Activated T-cell treated with anti-CD3 and anti-CD28 coated beads for 24 hours (primary cell): ENCODE measurements around the gene ADARB2.
"Not testable (repeated sequence)": the region's sequence is repeated elsewhere in the genome, so short reads cannot be mapped to it uniquely, and the experiment has no call there.

Experiments
- DNase-seq: peaks from one replicate; pipeline ENCODE4 v3.0.0-alpha.2; 2020; ENCODE audit warnings: low read depth

Gene ADARB2

DNA sequence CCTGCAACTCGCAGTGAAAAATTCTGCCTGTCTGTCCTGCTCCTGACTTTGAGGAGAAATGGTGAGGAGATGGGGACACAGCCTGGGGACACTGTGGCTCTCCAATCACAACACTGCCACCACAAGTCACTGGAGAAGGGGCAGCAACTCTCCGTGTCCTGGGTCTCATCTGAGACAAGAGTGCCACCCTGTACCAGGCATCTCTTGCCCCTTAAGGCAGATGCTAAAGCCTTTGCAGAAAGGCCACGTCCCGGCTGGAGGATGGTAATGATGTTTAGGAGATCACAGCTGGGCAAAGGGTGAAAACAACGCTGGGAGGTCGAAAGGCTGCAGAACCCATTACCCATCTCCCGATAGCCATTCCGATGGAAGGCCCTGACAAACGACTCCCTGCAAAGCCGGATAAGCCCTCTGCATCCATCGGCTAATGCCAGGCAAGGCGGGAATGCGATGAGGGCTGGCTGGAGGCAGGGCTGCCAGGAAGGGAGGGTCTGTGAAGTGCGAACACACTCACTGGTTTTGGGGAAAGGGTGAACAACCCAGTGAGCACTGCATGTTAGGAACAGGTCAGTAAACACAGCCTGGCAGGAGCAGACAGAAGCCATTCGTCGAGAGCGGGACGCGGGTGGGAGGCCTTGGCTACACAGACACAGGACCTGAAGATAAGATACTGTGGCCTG lies 190.8 kb downstream of the ADARB2 start:
- DNase-seq = no peak

DNA sequence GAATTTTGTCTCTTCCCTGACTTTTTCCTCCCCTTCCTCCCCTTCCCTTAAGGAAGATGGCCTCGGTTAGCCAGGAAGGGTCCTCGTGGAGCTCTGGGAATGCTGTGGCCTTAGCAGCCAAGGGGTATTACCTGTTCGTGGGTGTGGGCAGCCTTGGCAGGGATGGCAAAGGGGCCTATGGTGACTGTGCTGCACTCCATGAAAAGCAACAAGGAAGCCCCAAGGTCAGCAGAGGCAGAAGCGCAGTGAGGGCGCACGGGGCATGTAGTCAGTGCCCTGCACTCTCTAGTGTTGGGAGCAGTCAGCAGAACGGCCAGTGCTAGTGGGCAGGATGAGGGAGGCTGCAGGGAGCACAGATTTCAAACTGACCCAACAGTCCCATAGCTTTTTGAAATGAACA lies 191.8 kb downstream of the ADARB2 start:
- DNase-seq = no peak

DNA sequence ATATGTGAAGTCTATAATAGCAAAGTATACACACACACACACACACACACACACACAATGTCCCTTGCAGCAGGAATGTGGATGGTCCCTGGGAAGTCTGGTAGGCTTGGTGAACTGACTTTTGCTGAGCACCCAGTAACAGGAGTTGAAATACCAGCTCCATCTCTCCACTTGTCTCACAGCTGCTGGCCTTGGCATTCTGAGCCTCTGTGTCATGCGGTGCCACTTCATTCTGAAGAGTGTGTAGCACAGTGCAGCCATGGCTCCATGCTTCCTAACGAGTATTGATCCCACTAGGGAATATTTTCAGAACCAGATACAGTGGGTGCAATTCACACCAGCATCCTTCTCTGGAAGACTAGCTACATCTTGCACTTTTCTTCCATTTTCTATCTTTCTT lies 192.4 kb downstream of the ADARB2 start:
- DNase-seq = no peak

DNA sequence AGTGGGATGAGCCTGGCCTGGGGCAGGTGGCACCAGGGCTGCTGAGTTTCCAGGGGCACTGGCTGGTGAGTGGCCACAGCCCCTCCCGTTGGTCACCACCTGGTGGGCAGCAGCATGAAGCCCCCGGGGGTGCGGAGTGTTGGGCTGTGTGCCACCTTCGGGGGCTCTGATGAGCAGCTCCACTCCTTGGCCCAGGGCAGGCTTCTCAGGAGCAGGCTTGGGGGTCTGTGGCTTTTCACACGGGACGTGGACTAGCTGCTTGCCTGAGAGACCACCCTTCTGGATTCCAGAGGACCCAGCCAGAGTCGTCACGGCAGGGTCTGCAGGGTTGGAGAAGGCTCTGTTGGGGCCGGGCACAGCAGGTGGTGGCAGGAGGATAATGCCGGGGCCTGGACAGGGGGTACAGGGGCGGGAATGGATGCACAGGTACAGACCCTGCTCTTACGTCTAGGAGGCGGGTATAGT lies 193.1 kb downstream of the ADARB2 start:
- DNase-seq = no peak

DNA sequence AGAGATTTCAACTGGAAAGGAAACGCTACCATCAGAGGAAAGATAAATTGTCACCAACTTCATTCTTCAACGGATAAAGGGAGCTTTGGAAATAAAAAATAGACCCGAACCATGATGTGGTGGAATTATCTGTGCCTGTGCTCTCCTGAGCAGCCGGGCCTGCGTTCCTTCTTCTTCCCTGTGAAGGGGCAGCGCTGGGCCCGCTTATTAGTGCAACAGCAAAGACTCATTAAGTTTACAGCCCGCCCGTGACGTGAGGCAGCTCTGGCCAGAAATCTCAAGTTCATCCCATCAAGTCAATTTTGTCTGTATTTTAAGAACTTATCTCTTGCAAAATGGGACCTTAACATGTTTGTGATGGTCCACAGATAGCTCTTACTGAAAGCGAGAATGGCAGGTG lies 193.7 kb downstream of the ADARB2 start:
- no peak for DNase-seq

DNA sequence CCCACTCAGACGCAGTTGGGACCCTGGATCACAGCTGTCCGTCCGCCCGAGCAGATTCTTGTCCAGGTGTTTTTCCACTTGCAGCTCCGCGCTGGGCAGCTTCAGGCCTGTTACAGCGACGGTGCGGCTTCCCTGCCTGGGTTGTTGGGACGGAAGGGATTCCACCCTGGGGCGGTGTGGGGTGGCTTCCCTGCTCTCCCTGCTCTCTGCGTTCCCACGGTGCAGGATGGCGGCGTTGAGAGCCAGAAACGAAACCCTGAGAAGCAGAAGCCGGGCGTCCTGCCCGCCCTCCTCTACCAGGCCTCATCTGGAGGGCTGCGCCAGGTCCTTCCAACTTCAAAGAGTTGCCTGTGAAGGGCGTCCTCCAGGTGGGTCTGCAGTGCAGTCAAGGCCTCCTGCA lies 194.4 kb downstream of the ADARB2 start:
- DNase-seq = no peak

DNA sequence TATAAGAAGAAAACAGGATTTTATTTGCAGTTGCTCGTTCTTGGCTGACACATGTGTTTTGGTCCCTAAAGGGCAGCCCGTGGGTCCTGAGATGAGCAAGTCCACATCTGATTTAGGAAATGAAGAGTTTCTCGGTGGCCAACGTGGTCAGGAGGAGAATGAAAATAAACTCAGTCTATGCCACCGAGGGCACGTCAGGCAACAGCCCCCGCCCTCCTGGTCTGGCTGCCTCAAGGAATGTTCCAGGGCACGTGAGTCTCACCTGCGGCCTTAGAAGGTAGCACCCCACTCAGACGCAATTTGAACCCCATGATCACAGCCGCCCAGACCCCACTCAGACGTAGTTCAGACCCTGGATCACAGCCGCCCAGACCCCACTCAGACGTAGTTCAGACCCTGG lies 197.2 kb downstream of the ADARB2 start:
- DNase-seq = no peak

DNA sequence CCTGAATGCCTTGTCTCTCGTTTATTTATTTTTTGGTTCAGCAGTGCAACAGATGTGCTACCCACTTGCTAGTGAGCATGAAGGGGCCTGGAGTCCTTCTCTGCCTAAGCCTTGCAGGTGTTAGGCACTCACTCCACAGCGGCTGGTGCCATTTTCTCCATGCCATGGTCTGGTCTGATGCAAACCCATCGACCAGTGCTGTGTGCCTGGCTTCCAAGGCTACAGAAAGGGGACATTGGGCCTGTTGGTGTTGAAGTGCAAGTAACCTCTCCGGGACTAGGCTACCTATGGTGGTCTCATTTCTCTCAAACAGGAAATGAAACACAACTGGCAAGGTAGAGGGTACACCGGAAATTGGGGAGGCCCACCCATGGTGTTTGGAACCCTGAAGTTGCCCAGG lies 198.1 kb downstream of the ADARB2 start:
- DNase-seq = no peak

DNA sequence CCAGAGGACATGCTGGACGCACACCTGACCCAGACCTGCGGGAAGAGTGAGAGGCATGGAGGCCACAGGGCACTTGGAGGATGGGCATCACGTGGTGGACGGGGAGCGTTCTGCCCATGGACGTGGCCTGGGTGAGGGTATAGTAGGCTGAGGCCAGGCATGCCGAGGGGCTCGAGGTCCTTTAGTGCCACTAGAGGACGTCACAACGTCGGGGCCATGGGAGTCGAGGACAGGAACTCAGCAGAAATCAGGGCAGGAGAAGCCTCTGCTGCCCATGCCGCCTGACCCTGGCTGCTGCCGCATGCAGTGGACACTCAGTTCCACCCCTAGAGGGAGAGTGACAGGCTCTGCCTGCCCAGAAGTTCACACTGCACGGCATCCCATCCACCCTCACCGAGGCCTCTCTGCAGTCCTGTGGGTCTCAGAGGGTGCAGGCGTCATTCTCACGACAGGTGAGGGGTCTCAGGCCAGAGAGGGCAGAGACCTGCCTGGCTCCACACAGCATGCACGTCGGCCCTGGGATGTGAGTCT lies 198.7 kb downstream of the ADARB2 start:
- DNase-seq = no peak

DNA sequence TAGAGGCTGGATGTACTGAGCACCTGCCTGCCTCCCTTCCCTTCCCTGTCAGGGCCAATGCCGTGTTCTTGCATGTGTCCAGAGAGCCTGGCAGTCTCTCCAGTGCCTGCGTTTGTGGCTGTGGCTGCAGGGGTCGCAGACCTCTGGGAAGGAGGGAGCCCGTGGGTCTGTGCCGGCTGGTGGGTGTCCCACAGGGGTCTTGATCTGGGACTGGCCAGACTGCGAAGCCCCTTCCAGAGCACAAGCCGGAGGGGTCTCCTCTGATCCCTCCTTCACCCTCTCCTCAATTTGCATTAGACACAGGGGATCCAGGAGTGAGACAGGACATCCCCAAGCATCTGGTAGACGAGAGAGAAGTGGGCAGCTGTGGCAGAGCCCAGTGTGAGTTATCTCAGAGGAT lies 199.2 kb downstream of the ADARB2 start:
- no peak for DNase-seq

DNA sequence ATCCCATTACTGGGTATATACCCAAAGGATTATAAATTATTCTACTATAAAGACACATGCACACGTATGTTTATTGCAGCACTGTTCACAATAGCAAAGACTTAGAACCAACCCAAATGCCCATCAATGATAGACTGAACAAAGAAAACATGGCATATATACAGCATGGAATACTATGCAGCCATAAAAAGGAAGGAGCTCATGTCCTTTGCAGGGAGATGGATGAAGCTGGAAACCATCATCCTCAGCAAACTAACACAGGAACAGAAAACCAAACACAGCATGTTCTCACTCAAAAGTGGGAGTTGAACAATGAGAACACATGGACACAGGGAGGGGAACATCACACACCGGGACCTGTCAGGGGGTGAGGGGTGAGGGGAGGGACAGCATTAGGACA lies 199.9 kb downstream of the ADARB2 start:
- not testable (repeated sequence) for DNase-seq

DNA sequence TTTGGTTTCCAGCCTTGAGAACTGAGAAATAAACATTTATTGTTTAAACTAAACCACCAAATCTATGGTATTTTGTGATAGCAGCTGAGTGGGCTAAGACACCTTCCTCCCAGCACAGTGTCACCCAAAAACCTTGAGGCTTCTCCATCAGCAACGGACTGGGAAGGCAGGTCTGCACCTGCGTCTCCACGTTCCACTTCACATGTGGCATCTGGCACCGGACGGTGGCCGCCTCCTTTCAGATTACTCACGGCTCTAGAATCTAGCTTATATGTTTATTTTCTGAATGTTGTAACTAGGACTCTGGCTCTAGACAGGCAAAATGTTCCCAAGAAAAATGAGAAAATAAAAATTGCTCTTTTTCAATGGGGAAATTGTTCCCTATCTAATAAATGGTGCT lies 201.0 kb downstream of the ADARB2 start:
- DNase-seq = no peak

DNA sequence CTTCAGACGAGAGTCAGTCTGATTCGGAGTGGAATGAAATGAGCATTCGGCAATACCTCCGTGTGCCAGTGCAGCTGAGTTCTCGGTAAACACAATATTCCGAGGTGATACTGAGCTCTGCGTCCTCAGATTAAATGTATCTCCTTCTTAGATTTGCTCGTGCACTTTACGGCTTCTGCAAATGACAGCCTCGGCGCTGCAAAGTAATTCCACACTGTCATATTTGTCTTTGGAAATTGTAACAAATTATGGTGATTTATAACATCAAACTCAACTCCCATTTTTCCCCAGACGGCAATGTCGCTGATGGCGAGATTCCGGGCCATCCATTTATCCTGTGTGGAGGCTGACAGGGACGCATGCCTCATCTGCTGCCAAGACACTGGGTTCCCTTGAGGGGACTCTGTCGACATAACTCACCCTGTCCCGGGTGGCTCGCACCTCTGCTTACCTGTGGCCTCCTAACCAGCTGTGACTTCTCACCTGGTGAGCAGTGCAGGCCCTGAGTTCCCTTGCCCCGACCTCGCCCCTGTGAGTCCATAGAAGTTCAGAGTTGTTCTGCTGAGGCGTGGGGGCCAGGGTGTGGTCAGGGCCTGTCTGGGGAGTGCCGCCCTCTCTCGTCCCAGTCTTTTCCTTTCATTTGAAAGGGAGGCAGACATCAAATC lies 201.9 kb downstream of the ADARB2 start:
- no peak for DNase-seq

DNA sequence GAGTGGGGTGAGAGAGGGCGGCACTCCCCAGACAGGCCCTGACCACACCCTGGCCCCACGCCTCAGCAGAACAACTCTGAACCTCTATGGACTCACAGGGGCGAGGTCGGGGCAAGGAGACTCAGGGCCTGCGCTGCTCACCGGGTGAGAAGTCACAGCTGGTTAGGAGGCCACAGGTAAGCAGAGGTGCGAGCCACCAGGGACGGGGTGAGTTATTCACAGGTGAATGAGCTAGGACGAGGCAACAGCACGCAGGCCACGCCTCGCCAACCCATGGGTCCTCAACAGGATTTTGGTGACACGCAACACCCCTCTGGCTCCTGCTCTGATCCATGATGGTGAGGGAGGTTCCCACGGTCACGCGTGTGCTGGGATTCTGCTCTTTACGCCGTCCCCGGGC lies 202.5 kb downstream of the ADARB2 start:
- no peak for DNase-seq

DNA sequence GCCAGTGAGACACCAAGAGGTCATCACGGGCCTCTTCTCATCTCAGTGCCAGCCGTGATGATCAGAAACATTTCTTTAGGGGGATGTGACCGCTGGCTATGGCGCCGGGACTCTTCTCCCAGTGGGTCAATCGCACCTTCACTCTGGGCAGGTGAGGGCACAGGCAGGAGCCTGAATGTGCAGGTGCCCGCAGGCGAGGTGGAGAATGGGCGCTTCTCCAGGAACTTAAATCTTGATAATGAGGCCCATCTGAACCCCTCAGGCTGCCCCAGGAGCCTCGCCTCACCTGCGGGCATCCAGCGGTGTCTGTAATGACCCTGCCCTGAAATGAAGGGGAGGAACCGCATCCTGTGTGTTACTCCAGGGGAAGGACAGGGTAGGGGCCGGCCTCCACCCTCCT lies 204.7 kb downstream of the ADARB2 start:
- DNase-seq = no peak

DNA sequence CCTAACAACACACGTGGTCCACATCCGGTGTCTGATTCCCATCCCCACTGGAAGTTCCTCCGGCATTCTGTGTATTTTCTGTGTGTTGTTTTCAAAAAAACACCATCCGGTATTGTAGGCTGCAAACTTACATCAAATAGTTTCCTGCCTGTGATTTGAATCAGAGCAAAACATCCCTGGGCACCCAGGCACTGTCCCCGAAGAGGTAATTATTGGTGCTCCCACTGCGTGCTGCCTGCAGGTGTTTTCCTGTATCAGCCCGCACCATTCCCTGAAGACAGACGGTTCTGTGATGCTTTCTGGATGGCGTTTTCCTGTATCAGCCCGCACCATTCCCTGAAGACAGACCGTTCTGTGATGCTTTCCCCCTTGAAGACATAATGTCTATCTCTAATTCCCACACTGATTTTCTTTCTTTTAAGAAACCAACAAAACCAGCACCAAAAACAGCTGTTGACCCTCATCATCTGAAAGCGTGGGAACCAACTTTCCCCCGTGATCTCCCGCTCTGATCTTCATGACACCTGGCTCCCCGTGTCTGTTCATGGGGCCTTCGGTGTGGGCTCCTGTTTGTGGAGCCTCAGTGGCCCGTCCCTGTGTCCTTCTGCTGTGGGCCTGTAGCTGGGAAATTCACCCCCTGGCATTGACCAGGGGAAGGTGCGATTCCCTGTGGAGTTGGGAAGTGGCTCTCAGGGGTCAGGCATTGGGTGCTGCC lies 205.3 kb downstream of the ADARB2 start:
- no peak for DNase-seq

DNA sequence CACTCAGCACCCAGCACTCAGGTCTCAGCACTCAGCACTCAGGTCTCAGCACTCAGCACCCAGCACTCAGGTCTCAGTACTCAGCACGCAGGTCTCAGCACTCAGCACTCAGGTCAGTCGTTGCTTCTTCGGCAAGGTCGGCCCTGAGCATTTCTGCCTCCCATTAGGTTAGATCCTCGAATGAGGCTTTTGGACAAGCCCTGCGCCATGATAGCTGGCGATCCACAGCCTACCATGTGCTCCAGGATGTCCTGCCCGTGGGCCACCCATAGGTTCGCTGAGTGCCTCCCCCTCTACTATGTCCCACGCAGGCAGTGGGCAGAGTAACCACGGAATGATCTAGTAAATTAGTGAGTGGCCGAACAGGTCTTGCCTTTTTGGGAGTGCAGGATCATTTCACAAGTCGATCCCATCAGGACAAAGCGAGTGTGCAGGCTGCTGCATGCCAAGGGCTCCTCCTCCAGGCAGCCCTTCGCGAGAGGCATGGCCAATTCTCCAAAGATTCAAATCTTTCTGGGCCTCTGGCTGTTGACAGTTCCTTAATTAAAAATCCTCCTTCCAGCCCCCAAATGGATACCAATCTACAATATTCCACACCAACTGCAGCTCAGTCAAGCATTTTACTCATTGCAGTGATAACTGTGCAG lies 206.3 kb downstream of the ADARB2 start:
- DNase-seq = no peak

DNA sequence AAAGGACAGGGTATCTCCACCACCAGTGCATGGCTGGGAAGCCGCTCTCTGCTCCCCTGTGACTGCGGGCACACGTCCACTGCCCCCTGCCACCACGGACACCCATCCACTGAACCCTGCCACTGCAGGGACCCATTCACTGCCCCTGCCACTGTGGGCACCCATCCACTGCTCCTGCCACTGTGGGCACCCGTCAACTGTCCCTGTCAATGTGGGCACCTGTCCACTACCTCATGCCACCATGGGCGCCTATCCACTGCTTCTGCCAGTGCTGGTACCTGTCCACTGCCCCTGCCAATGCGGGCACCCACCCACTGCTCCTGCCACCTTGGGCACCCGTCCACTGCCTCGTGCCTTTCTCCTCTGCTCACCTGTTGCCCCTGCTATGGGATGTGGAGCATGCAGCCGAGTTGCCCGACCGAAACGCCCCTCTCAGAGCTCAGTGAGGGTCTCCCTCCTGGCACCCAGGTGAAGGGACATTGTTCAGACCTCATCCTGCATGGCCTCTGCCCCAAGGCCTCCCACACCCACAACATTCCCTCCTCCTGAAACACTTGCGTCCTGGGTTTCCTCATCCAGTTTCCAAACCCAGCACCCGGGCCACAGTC lies 207.4 kb downstream of the ADARB2 start:
- DNase-seq = no peak

DNA sequence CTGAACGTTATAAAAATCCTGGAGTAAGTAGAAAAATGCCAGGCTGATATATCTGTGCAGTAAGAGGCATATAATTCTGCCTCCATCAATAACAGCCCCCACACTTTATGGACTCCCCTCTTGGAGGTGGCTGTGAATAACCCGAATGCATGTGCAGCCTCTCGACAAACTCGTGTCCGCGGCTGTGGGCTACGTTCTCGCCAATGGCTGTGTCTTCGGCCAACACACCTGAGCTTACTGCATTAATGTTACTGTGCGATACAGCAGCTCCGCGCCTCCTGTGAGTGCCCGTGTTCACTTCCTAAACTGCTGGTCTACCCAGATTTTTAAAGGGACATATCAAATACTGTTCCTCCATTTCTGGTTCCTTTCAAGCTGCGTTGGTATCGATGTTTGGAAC lies 209.4 kb downstream of the ADARB2 start:
- DNase-seq = no peak

DNA sequence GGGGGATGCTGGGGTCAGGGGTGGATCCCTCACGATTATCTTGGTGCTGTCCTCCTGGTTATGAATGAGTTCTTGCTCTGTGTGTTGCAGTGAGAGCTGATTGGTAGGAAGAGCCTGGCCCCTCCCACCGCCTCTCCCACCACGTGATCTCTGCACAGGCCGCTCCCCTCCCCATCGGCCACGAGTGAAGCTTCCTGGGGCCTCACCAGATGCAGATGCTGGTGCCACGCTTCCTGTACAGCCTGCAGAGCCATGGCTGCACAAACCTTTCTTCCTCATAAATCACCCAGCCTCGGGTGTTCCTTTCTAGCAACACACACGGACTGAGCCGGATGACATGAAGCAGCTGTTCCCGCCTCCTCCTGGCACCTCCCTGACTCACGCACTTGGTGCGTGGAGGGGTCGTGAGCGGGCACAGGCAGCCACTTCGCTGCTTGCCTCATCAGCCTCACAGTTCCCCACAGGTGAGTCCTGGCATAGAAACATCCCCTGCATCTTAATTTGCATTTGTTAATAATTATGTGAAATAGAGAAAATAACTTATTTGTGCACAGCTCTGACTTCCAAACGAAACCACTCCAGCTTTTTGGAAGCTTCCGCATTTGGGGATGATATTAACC lies 210.8 kb downstream of the ADARB2 start:
- no peak for DNase-seq

DNA sequence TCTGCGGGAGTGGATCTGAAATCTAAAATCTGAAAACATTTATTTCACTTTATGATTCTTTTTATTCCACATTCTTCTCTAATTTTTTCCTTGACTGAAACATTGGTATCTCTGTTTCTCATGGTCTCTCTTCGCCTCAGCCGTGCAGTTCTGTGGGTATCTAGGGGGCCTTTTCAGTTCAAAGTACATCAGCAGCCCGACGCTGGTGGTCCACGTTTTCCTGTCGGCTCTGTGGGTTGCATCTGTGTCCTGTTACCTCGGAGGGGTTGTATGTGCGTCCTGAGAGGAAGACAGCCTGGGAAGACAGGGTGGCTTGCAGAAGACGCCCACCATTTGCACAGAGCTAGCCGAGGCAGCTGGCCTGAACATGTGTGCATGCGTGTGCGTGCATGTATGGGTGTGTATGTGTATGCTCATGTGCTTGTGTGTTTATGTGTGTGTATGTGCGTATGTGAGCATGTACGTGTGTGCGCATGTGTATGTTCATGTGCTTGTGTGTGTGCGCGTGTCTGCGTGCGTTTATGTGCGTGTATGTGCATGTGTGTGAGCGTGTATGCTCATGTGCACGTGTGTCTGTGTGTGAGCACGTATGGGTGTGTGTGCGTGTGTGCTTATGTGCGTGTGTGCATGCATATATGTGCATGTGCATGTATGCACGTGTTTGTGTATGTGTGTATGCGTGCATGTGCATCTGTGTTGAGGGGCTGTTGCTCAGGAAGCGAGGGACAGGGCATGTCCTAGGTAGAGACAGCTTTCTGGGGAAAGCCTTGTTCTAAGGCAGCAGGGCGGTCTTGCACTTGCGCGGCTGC lies 211.8 kb downstream of the ADARB2 start:
- no peak for DNase-seq
